Stimulated activated CD4-positive, alpha-beta T cell treated with anti-CD3 and anti-CD28 coated beads, Interleukin-1b, Interleukin-23, amount 100 ng/mL, for 1 hour (primary cell): ENCODE data around the gene NDUFAF2.
"Not testable (repeated sequence)": the region's sequence is repeated elsewhere in the genome, so short reads cannot be mapped to it uniquely, and the experiment has no call there.

Experiments used
- DNase-seq, 2 donors: peaks; one replicate each; pipeline ENCODE4 v3.0.0-alpha.2; 2020; ENCODE audit warnings: low read depth in 2 of 2

NDUFAF2 gene, protein sequence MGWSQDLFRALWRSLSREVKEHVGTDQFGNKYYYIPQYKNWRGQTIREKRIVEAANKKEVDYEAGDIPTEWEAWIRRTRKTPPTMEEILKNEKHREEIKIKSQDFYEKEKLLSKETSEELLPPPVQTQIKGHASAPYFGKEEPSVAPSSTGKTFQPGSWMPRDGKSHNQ

GRCh38 chr5:60944904-60945812, at the start of gene NDUFAF2, which contains the start of gene ERCC8:
TSS of gene NDUFAF2 (plus strand) at chr5:60945205. CDS start at chr5:60945256, 51 bp downstream.
TSS of gene ERCC8 (minus strand) at chr5:60945070. CDS start at chr5:60945008, 62 bp downstream.
- DNase-seq, result peak; percentile 57 to 61

- DNase-seq, result no peak
Observed at GRCh38 chr5:60896991-60897390, 48.0 kb upstream of the NDUFAF2 start.

- DNase-seq, result no peak
Observed at GRCh38 chr5:60903356-60903755, 41.6 kb upstream of the NDUFAF2 start.

- DNase-seq, result no peak
Observed at GRCh38 chr5:60916646-60917045, 28.4 kb upstream of the NDUFAF2 start.

DNA sequence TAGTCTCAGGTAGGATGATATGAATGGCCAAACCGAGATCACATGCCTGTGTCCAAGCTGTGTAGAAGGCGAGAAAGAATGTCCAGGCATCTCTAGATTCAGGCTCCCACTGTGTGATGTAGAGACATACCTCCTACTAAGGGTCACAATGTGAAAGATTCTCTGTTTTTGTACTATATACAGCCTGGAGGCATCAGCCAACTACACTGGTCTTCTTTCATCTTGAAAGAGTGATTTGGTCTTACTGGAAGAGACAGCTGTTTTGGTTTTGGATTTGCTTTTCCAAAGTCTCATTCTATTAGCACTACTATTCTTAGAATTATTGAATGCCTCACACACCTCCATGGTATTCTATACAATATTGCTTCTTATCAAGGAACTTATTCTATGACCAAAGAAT, 26.5 kb upstream of the NDUFAF2 start:
- DNase-seq, result no peak

GRCh38 chr5:60927450-60927849, 17.6 kb upstream of the NDUFAF2 start:
- DNase-seq, result no peak

GRCh38 chr5:60929024-60929423, 16.0 kb upstream of the NDUFAF2 start:
- DNase-seq, result no peak

- no peak for DNase-seq
Observed at GRCh38 chr5:60943624-60944023, 1.4 kb upstream of the NDUFAF2 start.

DNA sequence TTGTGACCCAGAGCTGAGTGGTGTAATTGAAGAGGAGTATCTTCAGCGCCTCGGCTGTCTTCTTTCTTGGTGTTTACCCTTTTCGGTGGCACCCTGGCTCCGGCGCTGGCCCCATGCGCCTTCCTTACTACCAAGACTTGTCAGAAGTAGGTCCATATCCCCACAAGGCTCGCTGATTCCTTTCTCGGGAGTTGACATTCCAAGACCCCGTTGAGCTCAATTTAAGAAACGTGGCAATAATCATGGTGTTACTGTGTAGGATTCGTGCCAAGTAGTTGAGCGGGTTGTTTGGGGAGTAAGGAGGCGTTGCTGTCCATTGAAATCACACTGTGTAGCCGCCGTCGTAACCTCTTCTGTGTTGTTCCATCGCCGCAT, 795 bp downstream of the NDUFAF2 start:
- DNase-seq, result no peak

DNA sequence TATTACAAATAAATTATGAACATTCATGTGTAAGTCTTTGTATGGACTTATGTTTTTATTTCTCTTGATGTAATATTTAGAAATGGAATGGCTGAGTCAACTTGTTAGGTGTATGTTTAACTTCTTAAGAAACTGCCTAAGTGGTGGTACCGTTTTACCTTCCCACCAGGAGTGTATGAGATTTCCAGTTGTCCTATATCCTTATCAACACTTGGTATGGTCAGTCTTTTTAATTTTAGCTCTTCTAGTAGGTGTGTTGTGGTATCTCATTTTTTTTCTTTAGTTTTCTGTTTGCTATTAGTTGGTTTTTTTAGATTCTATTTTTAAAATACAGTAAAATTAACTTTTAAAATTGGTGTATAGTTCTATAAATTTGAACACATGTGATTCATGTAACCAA, 3.7 kb downstream of the NDUFAF2 start:
- no peak for DNase-seq

DNA sequence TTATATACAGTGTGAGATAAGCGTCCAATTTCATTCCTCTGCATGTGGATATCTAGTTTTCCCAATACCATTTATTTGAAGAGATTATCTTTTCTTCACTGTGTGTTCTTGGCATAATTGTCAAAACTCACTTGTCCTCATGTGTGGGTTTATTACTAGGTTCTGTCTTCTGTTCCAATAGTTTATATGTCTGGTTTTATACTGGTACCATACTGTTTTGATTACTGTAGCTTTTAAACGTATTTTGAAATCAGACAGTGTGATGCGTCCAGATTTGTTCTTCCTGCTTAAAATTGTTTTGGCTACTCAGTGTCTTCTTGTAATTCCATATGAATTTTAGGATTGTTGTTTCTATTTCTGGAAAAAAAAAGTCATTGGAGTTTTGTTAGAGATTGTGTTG, 10.2 kb downstream of the NDUFAF2 start:
- no peak for DNase-seq

DNA sequence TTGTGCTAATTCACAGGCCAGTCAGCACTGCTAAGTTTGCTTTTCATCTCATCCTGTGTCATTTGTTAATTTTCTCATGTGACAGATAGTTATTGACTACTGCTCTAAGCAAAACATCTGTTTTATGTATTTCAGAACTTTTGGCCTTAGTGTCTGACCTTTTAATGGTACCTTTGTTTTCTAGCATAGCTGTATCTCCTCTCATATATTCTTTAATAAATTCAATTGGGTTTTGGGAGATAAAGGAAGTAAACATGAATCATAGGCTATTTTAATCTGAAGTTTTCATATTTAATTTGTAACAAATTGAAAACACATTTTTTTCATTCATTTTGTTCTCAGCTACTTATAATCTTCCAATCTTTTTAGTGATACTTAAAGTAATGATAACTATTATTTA, 13.1 kb downstream of the NDUFAF2 start:
- no peak for DNase-seq

GRCh38 chr5:60958712-60959111, 13.7 kb downstream of the NDUFAF2 start:
- no peak for DNase-seq

DNA sequence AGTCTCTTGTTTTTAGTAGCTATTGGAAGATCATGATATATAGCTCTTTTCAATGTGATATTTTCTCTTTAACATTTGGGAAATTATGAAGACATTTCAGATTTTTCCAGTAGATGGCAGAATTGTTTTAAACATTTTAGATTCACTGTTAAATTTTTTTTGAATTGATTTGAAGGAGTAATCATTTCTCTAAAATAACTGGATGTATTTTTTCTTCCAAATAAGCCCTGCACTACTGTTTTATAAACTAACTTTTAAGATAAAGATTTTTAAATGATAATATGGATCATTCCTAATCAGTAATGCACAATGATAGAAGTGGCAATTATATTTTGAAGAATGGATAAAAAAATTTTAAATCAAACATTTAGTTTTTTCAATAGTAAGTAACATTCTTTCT, 14.2 kb downstream of the NDUFAF2 start:
- no peak for DNase-seq

DNA sequence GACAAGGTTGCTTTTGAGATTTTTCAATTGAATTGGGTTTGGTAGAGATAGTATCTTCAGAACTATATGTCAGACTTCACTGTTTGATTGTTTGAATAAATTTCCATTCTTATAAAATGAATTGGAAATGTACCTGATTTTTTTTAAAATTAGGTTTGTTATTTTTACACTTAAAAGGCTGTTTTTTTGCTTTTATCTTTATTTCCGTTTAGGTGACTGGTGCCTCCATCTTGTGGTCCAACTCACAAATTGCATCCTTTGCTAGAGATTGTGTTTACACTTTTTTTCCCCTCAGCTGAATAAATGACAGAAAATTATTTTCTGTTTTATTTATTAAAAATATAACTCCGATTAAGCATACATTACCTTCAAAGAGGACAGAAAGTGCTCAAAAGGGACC, 15.6 kb downstream of the NDUFAF2 start:
- no peak for DNase-seq

- DNase-seq, result no peak
Observed at GRCh38 chr5:60961685-60962084, 16.7 kb downstream of the NDUFAF2 start.

GRCh38 chr5:60972231-60972630, 27.2 kb downstream of the NDUFAF2 start:
- DNase-seq, result no peak

DNA sequence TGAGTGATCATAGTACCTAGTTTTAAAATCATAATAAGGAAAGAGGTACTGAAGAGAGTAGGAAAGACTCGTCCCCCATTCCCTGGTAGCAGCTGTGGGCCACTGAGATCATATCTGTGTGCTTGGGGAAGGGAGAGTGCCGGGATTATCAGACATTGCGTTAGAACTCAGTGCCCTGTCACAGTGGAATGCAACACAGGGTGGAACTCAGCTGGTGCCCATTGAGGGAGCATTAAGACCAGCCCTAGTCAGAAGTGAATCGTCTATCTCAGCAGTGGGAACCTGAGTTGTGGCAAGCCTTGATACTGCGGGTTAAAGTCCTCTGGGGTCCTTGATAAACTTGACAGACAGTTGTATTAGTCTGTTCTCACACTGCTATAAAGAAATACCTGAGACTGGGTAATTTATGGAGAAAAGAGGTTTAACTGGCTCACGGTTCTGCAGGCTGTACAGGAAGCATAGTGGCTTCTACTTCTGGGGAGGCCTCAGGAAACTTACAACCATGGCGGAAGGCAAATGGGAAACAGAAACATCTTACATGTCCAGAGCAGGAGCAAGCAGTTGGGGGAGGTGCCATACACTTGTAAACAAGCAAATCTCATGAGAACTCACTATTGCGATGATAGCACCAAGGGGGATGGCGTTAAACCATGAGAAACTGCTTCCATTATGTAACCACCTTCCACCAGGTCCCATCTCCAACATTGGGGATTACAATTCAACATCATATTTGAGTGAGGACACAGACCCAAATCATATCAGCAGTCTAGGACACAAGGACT, 33.1 kb downstream of the NDUFAF2 start:
- DNase-seq, result no peak

GRCh38 chr5:60978968-60979367, 34.0 kb downstream of the NDUFAF2 start:
- DNase-seq, result no peak

- no peak for DNase-seq
Observed at GRCh38 chr5:60980511-60980910, 35.5 kb downstream of the NDUFAF2 start.

DNA sequence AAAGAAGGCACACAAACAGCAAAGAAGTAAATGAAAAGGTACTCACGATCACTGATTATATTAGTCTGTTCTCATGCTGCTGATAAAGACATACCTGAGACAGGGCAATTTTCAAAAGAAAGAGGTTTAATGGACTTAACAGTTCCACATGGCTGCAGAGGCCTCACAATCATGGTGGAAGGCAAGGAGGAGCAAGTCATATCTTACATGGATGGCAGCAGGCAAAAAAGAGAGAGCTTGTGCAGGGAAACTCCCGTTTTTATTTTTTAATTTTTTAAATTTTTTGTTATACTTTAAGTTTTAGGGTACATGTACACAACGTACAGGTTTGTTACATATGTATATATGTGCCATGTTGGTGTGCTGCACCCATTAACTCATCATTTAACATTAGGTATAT, 37.1 kb downstream of the NDUFAF2 start:
- DNase-seq, result not testable (repeated sequence)

GRCh38 chr5:60989790-60990189, 44.8 kb downstream of the NDUFAF2 start:
- DNase-seq, result no peak
